Nucleus accumbens (tissue), 56 donors: ENCODE data around the gene DPH2.

Source experiments
- DNase-seq, 56 donors: peaks; one replicate each; lab custom pipeline; 2025; lab: John Stamatoyannopoulos, UW

Gene DPH2

GRCh38 chr1:43980255-43981134 is 10.7 kb downstream of the DPH2 start:
- DNase-seq, result no peak

- no peak for DNase-seq
Measured at GRCh38 chr1:43981135-43981491, 11.3 kb downstream of the DPH2 start.

DNA sequence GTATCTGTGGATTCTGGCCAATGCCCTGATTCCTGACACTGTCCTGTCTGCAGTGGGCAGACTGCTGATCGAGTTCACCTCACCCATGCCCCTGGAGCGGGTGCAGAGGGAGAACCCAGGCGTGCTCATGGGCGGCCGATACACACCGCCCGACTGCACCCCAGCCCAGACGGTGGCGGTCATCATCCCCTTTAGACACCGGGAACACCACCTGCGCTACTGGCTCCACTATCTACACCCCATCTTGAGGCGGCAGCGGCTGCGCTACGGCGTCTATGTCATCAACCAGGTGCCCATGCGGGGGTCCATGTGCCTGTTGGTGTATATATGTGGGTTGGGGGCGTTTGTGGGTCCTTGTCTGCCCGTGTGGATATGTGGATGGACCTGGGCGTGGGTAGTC is 11.8 kb downstream of the DPH2 start:
- no peak for DNase-seq

DNA sequence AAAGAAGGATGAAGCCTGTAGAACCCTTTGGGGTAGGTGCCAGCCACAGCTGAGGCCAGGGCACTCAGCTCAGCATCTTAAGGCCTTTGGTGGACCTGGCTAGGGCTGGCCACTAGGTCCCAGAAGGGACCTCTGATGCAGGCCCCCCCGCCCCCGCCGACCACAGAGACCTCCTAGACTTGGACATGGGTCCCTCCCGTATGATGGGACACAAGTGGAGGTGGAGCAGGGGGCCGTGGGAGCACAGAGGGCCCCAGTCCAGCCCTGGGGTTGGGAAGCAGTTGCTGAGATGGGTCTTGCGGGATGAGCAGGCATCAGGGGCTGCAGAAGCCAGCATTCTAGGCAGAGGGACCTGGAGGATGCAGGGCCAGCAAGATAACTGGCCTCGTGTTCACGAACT is 12.4 kb downstream of the DPH2 start:
- DNase-seq, result no peak

GRCh38 chr1:43982808-43983207 is 13.0 kb downstream of the DPH2 start:
- DNase-seq, result no peak

DNA sequence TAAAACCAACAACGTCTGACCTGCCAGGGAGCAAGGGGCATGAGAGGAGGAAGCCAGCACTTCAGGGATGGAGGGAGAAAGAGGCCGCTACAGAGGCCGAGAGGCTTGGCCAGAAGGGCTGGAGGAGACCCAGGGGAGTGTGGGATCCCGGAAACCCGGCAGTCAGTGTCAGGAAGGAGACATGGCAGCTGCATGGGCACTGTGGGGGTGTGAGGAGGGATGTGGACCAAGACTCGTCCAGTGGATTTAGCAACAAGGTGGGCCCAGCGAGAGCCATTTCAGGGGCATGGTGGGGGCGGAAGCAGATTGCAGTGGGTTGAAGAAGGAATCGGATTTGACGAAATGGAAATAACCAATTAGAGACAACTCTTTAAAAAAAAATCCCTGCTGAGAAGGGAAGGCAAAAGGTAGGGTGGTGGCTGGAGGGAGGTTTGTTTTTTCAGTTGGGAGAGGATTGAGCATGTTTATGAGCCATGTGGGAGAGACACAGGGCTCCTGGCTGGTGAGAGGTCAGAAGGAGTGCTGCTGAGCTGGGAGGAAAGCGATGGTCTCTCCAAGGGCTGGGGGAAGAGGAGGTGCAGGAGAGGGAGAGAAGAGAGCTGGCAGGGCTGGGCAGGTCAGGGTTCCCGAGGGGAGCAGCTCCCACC is 13.6 kb downstream of the DPH2 start:
- no peak for DNase-seq

GRCh38 chr1:43984855-43985254 is 15.0 kb downstream of the DPH2 start:
- DNase-seq, result no peak

DNA sequence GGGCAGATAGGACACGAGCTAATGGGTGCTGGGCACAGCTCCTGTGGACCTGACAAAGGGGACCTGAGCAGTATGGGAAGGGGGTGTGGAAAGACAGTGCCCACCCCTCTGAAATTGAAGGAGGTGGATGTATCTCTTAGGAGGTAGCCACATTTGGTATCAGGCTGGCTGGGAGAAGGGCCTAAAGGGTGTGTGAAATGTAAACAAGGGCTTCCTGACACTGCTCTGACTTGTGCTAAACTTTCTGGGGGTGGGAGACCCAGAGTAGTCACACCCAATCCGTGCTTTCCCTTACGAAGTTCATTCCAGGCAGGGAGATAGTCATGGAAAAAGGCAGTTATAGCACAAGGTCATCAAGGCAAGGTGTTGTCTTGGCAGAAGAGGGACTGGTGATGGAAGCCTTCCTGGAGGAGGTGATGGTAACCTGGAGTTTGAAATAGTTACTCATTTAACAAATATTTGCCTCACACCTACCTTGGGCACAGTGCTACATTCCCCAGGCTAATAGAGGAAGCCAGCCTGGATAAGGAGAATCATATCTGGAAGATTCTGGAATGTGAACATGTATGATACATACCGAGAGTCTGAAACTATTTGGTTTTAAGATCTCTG is 16.3 kb downstream of the DPH2 start:
- no peak for DNase-seq

- DNase-seq, result no peak
Measured at GRCh38 chr1:43986712-43987111, 16.9 kb downstream of the DPH2 start.

DNA sequence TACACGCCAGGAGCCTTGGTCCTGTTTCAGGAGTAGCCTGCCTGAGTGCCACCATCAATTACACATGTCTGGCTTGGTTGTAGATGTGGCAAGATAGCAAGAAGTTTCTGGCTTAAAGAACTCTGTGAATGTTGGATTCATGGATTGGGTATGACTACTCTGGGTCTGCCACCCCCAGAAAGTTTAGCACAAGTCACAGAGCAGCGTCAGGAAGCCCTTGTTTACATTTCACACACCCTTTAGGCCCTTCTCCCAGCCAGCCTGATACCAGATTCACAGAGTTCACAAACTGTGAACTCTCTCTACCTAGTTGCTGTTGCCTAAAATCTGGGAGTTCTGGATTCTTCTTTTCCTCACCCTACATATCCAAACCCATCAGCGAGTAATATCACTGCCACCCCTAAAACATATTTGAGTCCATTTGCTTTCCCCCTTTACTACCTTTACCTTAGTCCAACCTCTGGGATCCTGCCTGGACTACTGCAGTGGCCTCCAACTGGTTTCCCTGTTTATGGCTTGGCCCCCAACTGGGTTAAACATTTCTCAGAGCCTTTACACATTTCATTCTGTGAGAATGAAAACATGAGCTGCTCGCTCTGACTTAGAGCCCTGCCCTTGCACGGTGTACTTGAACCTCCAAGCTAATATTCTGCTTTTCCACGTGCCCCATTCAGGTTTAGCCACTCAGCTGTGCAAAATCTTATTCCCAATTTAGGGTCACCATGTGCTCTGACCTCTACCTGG is 17.5 kb downstream of the DPH2 start:
- no peak for DNase-seq

DNA sequence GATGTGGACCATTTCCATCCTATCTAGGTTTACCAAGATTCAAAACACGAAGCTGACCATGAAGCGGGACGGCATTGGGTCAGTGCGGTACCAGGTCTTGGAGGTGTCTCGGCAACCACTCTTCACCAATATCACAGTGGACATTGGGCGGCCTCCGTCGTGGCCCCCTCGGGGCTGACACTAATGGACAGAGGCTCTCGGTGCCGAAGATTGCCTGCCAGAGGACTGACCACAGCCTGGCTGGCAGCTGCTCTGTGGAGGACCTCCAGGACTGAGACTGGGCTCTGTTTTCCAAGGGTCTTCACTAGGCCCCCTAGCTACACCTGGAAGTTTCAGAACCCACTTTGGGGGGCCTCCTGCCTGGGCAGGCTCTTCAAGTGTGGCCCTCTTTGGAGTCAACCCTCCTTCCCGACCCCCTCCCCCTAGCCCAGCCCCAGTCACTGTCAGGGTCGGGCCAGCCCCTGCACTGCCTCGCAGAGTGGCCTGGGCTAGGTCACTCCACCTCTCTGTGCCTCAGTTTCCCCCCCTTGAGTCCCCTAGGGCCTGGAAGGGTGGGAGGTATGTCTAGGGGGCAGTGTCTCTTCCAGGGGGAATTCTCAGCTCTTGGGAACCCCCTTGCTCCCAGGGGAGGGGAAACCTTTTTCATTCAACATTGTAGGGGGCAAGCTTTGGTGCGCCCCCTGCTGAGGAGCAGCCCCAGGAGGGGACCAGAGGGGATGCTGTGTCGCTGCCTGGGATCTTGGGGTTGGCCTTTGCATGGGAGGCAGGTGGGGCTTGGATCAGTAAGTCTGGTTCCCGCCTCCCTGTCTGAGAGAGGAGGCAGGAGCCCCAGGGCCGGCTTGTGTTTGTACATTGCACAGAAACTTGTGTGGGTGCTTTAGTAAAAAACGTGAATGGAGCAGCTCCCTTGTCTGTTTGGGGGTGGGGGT is 20.7 kb downstream of the DPH2 start:
- DNase-seq, result no peak

GRCh38 chr1:43991200-43991475 is 21.3 kb downstream of the DPH2 start:
- DNase-seq, result no peak

DNA sequence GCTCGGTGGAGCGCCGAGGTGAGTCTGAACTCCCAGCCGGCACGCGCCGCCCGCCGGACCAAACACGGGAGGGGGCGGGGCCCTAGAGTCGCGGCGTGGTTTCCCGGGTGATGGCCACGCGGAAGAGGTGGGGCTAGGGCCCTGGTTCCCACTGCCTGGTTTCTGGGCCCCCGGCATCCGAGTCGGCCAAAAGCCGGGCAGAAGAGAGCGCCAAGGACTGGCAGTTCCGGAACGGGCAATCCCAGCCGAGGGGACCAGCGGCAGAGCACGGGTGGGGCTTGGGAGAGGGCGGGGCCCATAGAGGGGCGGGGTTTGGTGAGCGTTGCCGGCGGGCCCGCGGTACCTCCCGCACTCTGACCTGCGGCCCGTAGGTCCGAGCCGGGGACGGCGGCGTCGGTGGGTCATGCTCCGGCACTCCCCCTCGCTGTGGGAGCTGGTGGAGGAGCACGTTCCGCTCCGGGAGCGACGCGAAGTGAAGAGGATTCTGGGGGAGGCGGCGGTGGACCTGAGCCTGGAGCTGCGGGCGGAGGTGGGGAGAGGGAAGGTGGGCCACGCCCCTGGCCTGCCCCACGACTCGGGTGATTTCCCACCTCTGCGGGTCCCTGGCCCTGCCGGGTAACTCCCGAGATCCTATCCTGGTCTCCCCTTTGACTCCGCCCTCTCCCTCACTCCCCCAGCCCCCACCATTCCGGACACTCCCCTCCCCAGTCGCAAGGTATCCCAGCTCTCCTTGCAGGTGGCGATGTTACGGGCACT is 21.8 kb downstream of the DPH2 start, which contains the start of gene CCDC24:
TSS of gene CCDC24 (plus strand) at position 124 of the 756 bp plus-strand sequence. CDS start at position 404, 280 bp downstream.
- DNase-seq, result peak in 51 of 56 donors; percentile 20 to 87 (median 69)

DNA sequence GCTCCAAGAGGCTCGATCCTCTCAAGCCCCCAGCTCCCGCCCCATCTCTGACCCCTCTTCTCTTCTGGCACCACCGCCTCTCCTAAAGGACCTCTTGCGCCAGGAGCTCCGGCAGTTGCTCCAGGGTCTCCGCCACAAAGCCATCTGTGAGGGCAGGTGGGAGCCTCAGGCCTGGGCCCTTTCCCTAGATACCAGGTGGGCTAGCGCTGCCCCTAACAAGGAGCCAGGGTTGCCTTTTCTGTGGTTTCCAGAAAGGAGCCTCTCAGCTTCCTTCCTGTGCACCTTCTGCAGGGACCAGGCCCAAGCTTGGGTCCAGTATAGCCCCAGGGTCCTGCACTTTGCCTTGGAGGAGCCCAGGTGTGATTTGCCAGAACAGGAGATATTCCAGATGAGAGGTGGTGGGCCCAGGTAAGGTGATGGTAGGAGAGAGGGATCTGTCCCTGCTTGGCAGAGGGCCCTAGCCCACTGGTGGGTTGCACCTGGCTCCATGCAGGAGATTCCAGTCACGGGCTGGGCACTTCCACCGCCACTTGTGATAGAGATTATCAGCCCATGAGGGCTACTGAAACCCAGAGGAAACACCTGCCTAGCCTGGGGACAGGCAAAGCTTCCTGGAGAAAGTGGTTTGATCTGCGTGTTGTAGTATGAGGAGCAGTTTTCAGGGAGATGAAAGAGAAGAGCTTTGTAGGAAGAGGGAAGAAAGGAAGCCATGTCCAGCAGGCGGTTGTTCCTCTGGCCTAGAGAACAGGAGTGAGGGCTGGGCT is 22.6 kb downstream of the DPH2 start:
- DNase-seq, result no peak

DNA sequence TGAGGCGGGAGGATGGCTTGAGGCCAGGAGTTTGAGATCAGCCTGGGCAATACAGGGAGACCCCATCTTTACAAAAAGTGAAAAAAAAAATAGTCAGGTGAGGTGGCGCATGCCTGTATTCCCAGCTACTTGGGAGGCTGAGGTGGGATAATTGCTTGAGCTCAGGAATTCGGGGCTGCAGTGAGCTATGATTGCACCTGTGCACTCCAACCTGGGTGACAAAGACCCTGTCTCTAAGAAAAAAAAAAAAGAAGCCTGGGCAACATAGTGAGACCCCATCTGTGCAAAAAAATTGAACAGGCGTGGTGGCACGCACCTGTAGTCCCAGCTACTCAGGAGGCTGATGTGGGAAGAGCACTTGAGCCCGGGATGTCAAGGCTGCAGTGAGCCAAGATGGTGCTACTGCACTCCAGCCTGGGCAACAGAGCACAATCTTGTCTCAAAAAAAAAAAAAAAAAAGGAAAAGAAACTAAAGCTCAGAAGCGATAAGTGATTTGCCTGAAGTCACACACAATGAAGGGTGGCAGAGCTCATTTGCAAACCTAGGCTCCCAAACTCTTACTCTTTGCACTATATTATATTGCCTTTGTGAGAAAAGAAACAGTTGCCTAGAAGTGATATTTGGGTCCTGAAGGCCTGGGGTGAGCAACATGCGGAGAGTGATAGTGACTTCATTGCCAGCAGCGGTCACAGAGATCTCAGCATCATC is 23.6 kb downstream of the DPH2 start:
- no peak for DNase-seq

- DNase-seq, result no peak
Measured at GRCh38 chr1:43994071-43994470, 24.3 kb downstream of the DPH2 start.
